ENCODE data around the gene CEP76.
A peak's percentile ranks its signal among the peaks of the same experiment; 100 is the strongest.

Gene CEP76

GRCh38 chr18:12702221-12703095, at the start of gene CEP76, which contains the start of gene PSMG2:
Gene CEP76 (minus strand): TSS chr18:12702723. CDS start chr18:12702548, 175 bp downstream.
Gene PSMG2 (plus strand): TSS chr18:12703042. CDS start chr18:12703108, 66 bp downstream.
- DNase-seq (ENCODE audit: low read depth in 2 of 2) = peak; percentile 76 to 77

- DNase-seq (ENCODE audit: low read depth in 2 of 2) = no peak
Measured at GRCh38 chr18:12751891-12752290, 49.4 kb upstream of the CEP76 start.

GRCh38 chr18:12751503-12751884, 49.0 kb upstream of the CEP76 start:
- no peak for DNase-seq (ENCODE audit: low read depth in 2 of 2)

GRCh38 chr18:12750715-12751502, 48.4 kb upstream of the CEP76 start:
- DNase-seq (ENCODE audit: low read depth in 2 of 2) = no peak

GRCh38 chr18:12750076-12750714, 47.7 kb upstream of the CEP76 start:
- no peak for DNase-seq (ENCODE audit: low read depth in 2 of 2)

- no peak for DNase-seq (ENCODE audit: low read depth in 2 of 2)
Measured at GRCh38 chr18:12749121-12749520, 46.6 kb upstream of the CEP76 start.

GRCh38 chr18:12748671-12749070, 46.1 kb upstream of the CEP76 start:
- DNase-seq (ENCODE audit: low read depth in 2 of 2) = no peak

GRCh38 chr18:12747530-12748315, 45.2 kb upstream of the CEP76 start:
- no peak for DNase-seq (ENCODE audit: low read depth in 2 of 2)

GRCh38 chr18:12745095-12745795, 42.7 kb upstream of the CEP76 start:
- no peak for DNase-seq (ENCODE audit: low read depth in 2 of 2)

- DNase-seq (ENCODE audit: low read depth in 2 of 2) = no peak
Measured at GRCh38 chr18:12744103-12744502, 41.6 kb upstream of the CEP76 start.

- no peak for DNase-seq (ENCODE audit: low read depth in 2 of 2)
Measured at GRCh38 chr18:12742453-12742852, 39.9 kb upstream of the CEP76 start.

- no peak for DNase-seq (ENCODE audit: low read depth in 2 of 2)
Measured at GRCh38 chr18:12741351-12741750, 38.8 kb upstream of the CEP76 start.

- no peak for DNase-seq (ENCODE audit: low read depth in 2 of 2)
Measured at GRCh38 chr18:12737243-12737902, 34.9 kb upstream of the CEP76 start.

GRCh38 chr18:12726774-12727550, 24.4 kb upstream of the CEP76 start:
- DNase-seq (ENCODE audit: low read depth in 2 of 2) = peak in 1 of 2 donors; percentile 15

GRCh38 chr18:12726331-12726730, 23.8 kb upstream of the CEP76 start:
- no peak for DNase-seq (ENCODE audit: low read depth in 2 of 2)

- DNase-seq (ENCODE audit: low read depth in 2 of 2) = no peak
Measured at GRCh38 chr18:12722731-12723130, 20.2 kb upstream of the CEP76 start.

- no peak for DNase-seq (ENCODE audit: low read depth in 2 of 2)
Measured at GRCh38 chr18:12721495-12722275, 19.2 kb upstream of the CEP76 start.

- no peak for DNase-seq (ENCODE audit: low read depth in 2 of 2)
Measured at GRCh38 chr18:12711446-12711845, 8.9 kb upstream of the CEP76 start.

- DNase-seq (ENCODE audit: low read depth in 2 of 2) = no peak
Measured at GRCh38 chr18:12703664-12704063, 1.1 kb upstream of the CEP76 start.

Measured in stimulated activated CD8-positive, alpha-beta memory T cell treated with anti-CD3 and anti-CD28 coated beads, Interleukin-2, amount 100 ng/mL, for 48 hours (primary cell).